CD4-positive, alpha-beta T cell treated with Interleukin-4 for 4 hours (primary cell): Measurements from ENCODE around the gene PSMA8.
"Not testable (repeated sequence)": the region's sequence is repeated elsewhere in the genome, so short reads cannot be mapped to it uniquely, and the experiment has no call there.

ENCODE experiments used
- DNase-seq: peaks from one replicate; pipeline ENCODE4 v3.0.0-alpha.2; 2020

The PSMA8 gene

DNA sequence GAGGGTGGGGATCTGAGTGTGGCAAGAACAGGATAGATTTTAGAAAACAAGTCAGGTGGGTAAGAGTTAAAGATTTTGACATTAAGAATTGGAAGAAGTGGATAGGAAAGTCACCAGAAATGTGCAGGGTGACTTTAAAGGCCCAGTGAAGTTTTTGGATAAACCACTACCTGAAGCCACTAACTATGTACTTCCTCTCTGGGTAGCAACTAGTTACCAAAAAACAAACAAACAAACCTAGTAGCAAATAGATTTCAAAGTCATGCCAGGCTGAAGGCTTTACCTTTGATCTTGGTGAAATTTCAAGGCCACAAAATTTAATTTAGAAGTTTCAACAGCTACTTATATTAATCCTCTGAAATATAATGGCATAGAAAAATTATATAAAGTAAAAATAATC is 42.5 kb downstream of the PSMA8 start:
- DNase-seq, result no peak

DNA sequence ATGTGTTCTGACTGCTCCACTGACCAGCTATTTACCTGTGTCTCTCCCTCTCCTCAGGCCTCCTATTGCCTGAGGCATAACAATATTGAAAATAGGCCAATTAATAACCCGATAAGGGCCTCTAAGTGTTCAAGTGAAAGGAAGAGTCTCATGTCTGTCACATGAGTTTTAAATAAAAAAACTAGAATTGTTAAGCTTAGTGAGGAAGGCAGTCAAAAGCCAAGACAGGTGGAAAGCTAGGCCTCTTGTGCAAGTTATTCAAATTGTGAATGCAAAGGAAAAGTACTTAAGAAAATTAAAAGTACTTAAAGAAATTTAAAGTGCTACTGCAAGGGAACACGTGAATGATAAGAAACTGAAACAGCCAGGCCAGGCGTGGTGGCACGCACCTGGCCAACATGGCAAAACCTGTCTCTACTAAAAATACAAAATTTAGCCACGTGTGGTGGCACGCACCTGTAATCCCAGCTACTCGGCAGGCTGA is 47.7 kb downstream of the PSMA8 start:
- DNase-seq, result no peak

DNA sequence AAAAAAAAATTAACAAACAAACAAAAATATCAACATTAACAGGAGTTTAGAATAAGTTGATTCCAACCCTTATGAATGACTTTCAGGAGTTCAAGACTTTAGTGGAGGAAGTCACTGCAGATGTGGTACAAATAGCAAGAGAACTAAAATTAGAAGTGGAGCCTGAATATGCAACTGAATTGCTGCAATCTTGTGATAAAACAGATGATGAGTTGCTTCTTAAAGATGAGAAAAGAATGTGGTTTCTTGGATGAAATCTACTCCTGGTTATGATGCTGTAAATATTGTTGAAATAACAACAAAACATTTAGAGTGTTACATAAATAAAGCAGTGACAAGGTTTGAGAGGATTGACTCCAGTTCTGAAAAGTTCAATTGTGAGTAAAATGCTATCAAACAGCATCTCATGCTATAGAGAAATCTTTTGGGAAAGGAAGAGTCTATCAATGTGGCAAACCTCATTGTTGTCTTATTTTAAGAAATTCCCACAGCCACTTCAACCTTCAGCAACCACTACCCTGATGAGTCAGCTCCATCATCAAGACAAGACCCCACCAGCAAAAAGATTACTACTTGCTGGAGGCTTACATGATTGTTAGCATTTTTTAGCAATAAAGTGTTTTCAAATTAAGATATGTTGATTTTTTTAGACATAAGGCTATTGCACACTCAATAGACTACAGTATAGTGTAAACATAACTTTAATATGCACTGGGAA is 49.9 kb downstream of the PSMA8 start:
- no peak for DNase-seq

DNA sequence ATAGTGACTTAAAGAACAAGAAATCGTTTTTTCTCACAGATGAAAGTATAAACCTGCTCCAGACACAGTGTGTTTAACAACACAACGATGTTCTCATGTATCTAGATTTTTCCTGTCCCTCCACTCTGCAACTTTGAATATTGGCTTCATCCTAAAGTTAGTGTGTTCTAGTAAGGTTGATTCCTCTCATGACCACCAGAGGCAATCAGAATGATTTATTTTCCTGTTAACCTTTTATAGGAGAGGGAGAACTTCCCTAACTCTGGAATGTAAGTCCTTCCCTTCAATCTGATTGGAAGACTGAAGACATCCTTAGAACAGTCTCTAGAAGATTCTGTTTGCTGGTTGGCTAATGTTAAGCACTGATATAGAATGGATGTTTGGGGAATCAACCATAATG is 51.6 kb downstream of the PSMA8 start:
- no peak for DNase-seq

GRCh38 chr18:26190506-26190905 is 56.8 kb downstream of the PSMA8 start:
- DNase-seq, result peak; percentile 55

- no peak for DNase-seq
These were observed 58.6 kb downstream of the PSMA8 start for GRCh38 chr18:26192233-26192632.

DNA sequence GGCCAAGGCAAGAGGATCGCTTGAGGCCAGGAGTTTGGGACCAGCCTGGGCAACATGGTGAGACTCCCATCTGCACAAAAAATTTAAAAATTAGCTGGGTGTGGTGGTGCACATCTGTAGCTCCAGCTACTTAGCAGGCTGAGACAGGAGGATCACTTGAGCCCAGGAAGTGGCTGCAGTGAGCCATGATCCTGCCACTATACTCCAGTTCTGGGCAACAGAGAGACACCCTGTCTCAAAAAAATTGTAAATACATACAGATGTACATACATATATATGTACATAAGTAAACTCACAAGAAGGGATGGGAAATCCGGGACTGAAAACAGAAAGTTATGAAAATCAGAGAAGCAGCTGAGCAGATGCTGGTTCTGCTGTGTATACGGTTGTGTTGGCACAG is 62.9 kb downstream of the PSMA8 start:
- DNase-seq, result no peak

DNA sequence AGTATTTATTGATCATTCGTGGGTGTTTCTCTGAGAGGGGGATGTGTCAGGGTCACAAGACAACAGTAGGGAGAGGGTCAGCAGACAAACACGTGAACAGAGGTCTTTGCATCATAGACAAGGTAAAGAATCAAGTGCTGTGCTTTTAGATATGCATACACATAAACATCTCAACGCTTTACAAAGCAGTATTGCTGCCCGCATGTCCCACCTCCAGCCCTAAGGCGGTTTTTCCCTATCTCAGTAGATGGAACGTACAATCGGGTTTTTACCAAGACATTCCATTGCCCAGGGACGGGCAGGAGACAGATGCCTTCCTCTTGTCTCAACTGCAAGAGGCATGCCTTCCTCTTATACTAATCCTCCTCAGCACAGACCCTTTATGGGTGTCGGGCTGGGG is 68.3 kb downstream of the PSMA8 start:
- not testable (repeated sequence) for DNase-seq

- DNase-seq, result no peak
These were observed 71.6 kb downstream of the PSMA8 start for GRCh38 chr18:26205318-26205717.

DNA sequence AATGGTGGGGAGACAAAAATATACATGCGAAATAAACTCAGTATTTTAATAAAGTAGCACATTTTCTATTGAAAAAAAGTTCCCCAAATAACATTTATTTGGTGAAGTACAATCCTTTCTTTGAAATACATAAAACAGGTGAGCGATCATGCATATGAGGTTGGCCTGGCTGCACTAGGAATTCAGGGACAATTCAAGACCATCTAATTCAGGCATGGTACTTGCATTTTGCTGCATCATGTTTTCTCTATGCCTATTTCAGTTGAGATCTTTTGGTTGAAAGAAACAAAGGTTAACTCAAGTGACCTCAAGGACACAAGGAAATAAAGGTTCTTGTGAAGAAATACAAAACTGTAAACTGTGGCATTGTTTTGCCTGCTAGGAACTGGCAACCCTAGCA is 72.8 kb downstream of the PSMA8 start:
- DNase-seq, result no peak

DNA sequence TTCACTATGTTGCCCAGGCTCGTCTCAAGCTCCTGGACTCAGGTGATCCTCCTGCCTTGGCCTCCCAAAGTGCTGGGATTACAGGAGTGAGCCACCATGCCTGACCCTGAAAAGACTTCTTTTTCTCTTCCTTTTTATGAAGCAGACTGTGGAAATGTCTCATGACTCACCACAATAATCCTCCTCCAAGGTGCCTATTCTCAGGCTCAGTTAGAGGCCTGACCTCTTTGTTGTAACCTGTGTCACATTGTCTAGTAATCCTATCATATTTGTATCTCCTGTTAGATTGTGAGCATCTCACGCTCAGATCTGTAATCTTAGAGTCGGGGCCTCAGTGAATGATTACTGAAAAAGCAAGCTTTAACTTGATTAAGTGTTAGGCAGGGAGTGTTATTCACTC is 74.3 kb downstream of the PSMA8 start:
- no peak for DNase-seq

DNA sequence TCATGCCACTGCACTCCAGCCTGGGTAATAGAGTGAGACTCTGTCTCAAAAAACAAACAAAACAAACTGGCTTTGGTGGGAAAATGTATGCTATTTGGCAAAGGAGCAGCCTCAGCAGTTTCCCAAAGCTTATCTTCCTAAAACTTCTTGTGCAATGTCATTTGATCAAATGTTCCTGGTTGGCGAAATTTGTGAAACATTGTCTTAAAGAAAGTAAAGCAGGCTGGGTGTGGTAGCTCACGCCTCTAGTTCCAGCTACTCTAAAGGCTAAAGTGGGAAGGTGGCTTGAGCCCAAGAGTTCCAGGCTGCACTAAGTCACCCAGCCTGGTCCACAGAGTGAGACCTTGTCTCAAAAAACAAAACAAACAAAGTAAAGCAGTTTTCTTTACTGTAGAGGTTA is 75.3 kb downstream of the PSMA8 start:
- no peak for DNase-seq

- no peak for DNase-seq
These were observed 76.5 kb downstream of the PSMA8 start for GRCh38 chr18:26210147-26210546.

GRCh38 chr18:26215247-26215970 is 81.7 kb downstream of the PSMA8 start:
- peak; percentile 76 for DNase-seq

- no peak for DNase-seq
These were observed 91.5 kb downstream of the PSMA8 start for GRCh38 chr18:26225022-26225693.

GRCh38 chr18:26225915-26226228 is 92.2 kb downstream of the PSMA8 start:
- DNase-seq, result no peak

DNA sequence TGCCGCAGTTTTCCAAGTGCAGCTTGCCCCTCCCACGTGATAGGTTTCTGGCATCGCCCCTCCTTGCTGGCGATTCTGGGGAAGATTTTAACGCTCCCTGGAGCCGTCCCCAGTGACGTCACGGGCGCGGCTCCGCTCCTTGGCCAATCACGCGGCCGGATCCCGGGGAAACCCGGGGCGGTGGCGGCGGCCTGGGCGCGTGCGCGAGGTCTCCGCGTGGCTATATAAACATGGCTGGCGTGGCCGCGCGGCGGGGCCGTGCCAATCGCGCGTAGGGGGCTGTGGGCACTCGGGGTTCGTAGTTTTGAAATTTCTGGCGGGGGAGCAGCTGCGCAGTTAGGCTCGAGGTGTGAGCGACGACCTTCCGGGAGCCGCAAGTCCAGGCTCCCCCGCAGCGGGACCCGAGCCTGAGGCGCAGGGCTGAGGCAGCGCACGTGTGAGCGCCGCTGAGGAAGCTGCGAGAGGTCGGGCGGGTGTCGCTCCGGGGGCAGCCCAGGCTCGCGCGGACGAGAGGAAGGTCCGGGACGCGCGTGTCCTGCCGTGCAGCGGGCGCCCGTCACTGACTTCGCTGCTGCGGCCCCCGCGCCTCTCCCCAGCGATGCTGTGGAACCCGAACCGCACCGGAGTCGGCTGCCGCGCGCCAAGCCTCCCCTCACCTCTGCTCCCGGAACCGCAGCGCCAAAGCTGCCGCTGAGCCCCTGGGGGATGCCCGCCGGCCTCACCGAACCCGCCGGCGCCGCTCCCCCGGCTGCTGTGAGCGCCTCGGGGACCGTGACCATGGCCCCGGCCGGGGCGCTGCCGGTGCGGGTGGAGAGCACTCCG is 92.8 kb downstream of the PSMA8 start, which contains the start of gene TAF4B:
Gene TAF4B, plus strand, starts transcription at position 217 of the 822 bp plus-strand sequence. Its CDS starts 489 bp downstream, at position 706.
- peak; percentile 90 for DNase-seq

GRCh38 chr18:26227051-26227670 is 93.5 kb downstream of the PSMA8 start:
- DNase-seq, result no peak

DNA sequence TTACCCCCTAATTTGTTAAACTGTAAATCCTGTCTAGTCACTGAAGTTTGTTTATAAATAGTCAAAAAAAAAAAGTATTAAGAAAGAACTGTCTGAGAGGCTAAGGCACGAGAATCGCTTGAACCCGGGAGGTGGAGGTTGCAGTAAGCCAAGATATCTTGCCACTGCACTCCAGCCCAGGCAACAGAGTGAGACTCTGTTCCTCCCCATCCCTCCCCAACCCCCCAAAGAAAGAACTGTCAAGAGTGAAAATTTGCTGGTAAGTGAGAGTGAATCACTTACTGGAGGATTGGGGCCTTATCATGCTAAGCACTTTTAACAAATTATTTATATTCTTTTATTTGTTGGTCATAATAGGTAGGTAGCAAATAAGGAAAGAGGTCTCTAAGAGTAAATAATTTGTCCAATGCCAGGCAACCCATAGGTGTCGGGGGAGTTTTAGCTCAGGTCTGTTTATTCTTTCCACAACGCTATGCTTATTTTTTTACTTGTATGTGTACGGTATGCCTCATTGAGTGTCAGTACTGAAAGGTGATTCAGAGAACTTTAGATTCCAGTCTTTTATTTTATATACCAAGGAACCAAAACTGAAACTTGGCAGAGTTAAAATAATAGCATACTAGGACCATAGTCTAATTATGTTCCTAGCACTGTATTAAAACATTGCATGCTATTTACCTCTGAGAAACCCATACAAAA is 95.0 kb downstream of the PSMA8 start:
- DNase-seq, result no peak

- DNase-seq, result no peak
These were observed 96.8 kb downstream of the PSMA8 start for GRCh38 chr18:26230497-26230896.

DNA sequence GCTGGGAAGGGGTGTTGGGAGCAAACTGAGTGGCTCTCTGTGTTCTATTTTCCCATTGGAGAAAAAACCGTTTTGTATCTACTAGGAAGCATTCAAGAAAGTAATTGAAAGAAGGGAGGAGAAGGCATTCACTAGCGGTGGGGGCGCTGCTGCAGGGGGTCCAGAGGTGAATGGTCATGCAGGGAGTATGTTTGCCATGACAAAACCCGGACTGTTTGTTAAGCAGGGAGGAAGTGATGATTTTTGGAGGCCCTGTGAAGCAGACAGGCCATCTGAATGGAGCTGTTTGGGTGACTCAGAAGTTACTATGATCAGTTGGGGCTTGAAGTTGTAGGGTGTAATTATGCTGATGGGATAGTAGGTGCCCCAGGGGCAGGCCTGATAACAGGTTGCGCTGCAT is 99.5 kb downstream of the PSMA8 start:
- DNase-seq, result no peak

DNA sequence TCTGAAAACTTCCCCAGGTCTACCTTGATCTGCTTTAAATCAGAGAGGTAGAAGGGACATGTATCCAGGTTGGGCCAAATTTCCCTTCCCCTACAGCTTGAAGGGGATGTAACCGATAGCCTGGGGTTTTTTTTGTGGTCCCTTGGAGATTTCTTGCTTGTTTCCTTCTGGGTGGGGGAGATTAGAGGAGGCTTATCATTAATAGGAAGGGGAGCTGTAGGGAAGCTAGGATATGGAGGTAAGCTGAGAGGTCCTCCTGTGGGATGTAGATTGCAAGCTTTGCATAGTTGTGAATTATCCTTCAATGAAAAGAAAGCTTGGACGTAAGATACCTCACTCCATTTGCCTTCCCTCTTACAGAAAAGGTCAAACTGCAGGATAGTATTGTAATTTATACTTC is 103.7 kb downstream of the PSMA8 start:
- not testable (repeated sequence) for DNase-seq
